Stimulated activated CD8-positive, alpha-beta memory T cell treated with anti-CD3 and anti-CD28 coated beads, Interleukin-4, amount 100 ng/mL, for 24 hours (primary cell): ENCODE data around the gene TK2.
"Not testable (repeated sequence)": the region's sequence is repeated elsewhere in the genome, so short reads cannot be mapped to it uniquely, and the experiment has no call there.

Experiments
- DNase-seq: peaks from one replicate; pipeline ENCODE4 v3.0.0-alpha.2; 2020; ENCODE audit warnings: low read depth

The TK2 gene

GRCh38 chr16:66519482-66520373 lies 30.2 kb downstream of the TK2 start:
- DNase-seq, result no peak

DNA sequence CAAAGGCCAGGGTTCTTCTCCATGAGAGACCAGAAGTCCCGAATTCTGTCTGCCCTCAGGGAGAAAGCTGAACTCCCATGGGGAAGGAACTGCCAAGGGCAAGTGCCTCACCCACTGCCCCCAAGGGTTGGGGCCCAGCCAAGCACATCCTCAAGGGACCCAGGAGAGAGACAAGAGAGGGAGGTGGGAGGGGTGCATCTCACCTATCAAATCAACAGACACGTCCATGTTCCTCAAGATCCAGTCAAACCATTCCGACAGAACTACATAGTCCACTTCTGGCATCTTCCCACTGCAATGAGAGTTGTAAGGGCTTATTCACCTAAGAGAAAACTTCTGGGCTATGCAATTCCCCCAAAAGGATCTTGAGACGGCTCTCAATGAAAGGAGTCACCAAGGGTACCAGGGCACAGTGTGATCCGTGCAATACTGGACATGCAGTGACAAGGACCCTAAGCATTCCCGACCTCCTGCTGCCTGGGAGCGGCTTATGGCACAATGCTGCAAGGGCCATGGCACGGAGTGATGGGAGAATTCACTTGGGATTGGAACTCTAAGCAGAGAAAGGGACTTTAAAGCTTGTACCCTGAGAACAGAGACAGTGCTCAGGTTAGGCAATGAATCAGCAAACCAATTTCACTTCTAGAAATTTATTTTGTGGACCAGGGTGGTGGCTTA lies 32.2 kb downstream of the TK2 start:
- no peak for DNase-seq

GRCh38 chr16:66516808-66517585 lies 32.9 kb downstream of the TK2 start:
- peak; percentile 67 for DNase-seq

DNA sequence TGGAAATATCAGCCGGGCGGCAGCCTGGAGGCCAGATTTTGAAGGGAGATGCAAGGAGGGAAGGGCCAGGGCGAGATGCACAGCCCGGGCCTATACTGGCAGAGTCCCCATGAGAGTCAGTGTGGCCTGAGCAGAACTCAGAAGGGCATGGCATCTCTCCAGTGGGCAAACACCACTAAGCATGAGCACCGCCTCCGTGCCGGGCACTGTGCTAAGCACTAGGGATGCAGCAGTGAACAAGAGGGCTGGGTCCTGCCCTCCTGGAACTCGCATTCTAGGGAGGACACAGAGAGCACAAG lies 33.5 kb downstream of the TK2 start:
- no peak for DNase-seq

DNA sequence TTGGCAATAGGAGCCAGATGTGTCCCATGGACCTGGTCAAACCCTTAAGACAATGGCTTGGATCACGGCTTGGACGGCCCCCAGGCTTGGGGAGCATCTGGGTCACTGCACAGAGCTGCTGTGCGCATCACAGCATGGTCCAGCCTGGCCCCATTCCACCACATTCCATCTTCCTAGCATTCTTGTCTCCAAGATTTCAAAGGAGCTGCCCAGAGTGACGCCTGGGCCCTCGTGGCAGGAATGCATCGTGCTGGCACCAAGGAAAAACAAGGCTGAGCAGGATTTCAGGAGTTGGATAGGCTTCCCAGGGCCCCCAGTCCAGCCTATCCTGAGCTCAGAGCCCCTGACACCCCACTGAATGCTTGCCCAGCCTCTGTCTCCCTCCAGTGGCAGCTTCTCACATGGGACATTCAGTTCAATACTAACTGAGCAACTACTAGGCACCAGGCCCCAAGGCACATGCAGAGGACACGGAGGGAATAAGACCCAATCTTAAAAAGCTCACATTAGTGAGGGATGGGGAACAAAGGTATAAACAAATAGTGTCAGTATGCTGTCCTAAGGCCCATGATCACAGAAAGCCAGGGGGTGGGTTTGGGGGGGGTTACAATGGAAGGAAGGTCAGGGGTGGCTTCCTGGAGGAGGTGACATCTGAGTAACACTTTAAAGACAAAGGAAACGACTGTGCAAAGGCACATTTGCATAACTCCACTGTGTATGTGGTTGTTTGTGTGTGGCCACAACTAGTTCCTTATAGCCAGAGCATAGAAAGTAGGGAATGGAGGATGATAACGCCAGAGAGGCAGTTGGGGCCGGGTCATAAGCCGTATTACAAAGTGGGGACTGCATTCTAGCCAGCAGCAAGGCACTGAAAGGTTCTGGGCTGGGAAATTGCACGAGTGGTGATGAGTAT lies 34.1 kb downstream of the TK2 start:
- no peak for DNase-seq

DNA sequence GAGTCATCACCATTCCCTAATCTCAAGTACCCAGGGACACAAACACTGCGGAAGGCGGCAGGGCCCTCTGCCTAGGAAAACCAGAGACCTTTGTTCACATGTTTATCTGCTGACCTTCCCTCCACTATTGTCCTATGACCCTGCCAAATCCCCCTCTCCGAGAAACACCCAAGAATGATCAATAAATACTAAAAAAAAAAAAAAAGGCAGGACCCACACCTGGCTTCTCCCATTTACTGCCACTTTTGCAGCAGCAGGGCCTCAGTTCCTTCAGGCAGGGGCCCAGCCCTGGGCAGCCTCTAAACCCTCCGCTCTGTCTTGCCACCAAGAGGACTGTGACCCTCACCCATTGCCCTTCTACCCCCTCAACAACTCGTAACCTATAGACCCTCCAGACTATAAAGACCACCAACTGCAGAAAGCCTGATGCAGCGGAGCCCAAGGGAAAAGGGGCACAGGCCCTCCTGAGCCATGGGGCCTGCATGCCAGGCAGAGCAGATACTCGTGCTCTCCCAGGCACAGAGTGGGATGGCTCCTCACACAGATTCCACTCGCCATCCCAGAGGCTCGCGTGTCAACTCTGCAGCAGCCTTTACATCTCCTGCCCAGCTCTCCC lies 34.8 kb downstream of the TK2 start:
- DNase-seq, result not testable (repeated sequence)

GRCh38 chr16:66514391-66514790 lies 35.5 kb downstream of the TK2 start:
- DNase-seq, result not testable (repeated sequence)

GRCh38 chr16:66513111-66513723 lies 36.7 kb downstream of the TK2 start:
- DNase-seq, result no peak

DNA sequence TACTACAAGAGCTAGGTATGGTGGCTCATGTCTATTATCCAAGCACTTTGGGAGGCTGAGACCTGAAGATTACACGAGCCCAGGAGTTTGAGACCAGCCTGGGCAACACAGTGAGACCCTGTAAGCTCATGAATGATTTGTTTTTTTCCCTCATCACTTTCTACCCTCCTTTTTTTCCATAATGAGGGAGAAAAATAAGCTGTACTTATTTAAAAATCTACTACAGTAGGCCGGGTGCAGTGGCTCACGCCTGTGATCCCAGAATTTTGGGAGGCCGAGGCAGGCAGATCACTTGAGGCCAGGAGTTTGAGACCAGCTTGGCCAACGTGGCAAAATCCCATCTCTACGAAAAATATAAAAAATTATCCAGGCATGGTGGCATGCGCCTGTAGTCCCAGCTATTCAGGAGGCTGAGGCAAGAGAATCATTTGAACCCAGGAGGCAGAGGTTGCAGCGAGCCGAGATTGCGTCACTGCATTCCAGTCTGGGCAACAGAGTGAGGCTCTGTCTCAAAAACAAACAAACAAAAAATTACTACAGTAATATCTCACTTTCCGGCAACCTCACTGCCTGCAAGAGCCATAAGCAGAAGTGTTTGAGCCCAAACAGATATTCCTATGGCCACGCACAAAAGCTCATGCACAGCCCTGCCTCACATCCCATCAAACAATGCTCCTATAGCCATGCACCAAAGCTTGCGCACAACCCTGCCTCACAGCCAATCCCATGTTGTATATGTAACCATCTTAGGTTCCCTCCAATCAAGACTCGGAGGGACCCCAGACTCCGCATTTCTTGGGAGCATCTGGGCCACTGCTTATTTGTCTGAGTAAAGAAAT lies 37.4 kb downstream of the TK2 start:
- no peak for DNase-seq

DNA sequence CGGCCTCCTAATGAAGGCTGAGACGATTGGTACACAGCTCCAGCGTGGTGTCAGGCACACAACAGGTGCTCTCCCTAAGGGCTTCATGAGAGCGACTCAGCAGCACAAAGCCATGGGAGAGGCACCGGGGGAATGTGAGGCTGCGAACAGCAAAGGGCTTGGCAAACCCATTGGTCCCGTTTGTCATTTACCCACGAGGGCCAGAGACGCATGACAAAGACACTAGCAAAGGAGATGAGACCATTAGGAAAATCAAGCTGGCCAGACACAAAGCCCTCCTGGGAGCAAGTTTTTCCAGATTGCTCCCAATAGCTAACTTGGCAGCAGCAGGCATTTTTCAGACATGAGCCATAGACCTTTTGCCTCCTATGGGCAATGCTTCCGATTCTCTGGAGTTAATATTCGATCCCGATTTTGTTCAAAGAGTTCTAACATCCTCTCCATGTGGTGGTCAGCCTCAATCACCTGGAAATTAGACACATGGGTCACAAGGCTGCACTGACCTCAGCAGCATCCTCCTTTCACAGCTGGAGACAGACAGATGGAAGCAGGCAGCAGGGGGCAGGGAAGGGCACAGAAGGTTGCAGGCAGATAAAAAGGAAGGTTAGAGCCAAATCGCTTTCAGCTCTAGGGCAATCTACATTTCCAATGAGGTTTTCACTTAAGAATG lies 38.2 kb downstream of the TK2 start:
- no peak for DNase-seq

GRCh38 chr16:66510711-66511601 lies 39.0 kb downstream of the TK2 start:
- no peak for DNase-seq

DNA sequence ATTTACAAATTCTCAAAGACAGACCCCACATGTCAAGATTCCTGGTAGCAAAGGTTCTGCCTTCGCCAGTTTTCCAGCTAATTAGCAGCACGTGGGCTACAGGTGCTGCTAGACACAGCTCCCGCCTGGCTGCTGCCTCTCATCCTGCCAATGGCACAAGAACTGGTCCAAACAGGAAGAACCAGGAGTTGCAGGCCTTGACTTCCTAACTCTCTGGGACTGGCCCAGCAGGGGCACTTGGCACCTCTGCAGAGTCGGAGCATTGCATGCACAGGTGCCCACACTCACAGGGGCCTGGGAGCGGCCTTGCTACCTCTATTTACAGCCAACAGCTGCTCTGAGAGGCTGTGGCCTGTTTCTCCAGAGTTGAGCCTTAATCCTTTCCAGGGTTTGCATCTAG lies 39.6 kb downstream of the TK2 start:
- no peak for DNase-seq

GRCh38 chr16:66509576-66509975 lies 40.3 kb downstream of the TK2 start:
- no peak for DNase-seq

- DNase-seq, result no peak
Observed at GRCh38 chr16:66508914-66509496, 40.9 kb downstream of the TK2 start.

DNA sequence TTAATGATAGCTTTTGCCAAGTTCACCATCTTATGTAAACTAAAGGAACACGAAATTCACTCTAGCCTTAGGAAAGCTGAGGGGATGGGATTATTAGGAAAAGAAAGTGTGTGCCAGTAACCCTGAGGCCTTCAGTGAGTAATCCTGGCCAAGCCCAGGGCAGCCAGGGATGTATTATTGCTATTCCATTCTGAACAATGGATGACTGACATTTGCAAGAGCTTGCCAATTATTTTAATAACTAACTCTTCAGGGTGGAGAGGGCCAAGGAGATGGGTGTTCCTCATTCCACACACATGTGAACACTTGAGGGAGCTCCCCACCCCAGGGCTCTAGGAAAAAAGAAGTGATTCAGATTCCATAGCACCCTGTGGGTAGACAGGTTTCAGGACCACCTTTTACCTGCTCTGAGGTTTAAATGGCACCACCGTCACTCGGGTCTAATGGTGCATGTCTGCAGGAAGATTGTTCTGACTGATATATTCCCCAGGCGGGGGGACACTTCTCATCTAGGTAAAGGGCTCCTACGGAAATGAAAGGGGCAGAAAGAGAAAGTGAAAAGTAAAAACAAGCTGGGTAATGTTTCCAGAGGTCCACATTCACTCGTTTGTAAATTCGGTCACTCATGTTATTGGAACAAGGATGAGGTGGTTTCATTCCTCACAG lies 41.5 kb downstream of the TK2 start:
- no peak for DNase-seq

- DNase-seq, result no peak
Observed at GRCh38 chr16:66507731-66508239, 42.1 kb downstream of the TK2 start.

- no peak for DNase-seq
Observed at GRCh38 chr16:66503612-66504011, 46.3 kb downstream of the TK2 start.
